ENCODE results near the gene TPT1. TPM values are rescaled to one million over a fixed set of nuclear protein-coding genes. Genes with fewer than 3 reads are reported as not detected.

Gene TPT1
- total and polyA plus RNA-seq, 2 of the 13 experiments (the other 11 are each of a cell fraction or from before 2014, with no cell fraction given) = 2,953 to 3,594 TPM

DNA sequence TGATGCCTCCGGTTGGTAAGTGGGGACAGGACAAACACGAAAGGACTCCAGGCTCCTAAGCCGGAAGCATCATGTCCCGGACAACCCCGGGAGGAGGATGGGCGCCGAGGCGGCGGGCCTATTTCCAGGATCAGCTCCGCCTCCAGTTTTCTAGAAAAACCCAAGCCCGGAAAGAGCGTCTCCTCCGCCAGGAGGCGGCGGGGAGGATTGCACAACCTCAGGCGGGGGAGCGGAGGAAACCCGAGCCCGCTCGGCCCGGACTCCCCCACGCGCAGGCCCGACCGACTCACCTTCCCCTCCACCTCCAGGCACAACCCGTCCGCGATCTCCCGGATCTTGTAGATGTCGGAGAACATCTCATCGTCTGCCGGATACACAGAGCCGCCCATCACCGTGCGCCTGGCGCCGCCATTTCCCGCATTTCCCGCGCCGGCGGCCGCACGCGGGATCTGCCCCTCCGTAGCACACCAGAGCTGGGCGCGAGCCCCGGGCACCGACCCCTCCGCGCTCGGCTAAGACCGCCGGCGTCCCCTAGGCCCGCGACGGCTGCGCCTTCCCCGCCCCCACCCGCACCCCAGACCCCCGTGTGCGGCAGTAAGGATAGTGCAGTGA is 455 bp downstream of the TPT1 start (continued):
- TF ChIP-seq, protein P1, sequence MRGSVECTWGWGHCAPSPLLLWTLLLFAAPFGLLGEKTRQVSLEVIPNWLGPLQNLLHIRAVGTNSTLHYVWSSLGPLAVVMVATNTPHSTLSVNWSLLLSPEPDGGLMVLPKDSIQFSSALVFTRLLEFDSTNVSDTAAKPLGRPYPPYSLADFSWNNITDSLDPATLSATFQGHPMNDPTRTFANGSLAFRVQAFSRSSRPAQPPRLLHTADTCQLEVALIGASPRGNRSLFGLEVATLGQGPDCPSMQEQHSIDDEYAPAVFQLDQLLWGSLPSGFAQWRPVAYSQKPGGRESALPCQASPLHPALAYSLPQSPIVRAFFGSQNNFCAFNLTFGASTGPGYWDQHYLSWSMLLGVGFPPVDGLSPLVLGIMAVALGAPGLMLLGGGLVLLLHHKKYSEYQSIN (CRISPR knock-in tag; IDR thresholded peaks at IDR 0.05; ENCODE audit: borderline replicate concordance) = no peak
- TF ChIP-seq, protein P2, sequence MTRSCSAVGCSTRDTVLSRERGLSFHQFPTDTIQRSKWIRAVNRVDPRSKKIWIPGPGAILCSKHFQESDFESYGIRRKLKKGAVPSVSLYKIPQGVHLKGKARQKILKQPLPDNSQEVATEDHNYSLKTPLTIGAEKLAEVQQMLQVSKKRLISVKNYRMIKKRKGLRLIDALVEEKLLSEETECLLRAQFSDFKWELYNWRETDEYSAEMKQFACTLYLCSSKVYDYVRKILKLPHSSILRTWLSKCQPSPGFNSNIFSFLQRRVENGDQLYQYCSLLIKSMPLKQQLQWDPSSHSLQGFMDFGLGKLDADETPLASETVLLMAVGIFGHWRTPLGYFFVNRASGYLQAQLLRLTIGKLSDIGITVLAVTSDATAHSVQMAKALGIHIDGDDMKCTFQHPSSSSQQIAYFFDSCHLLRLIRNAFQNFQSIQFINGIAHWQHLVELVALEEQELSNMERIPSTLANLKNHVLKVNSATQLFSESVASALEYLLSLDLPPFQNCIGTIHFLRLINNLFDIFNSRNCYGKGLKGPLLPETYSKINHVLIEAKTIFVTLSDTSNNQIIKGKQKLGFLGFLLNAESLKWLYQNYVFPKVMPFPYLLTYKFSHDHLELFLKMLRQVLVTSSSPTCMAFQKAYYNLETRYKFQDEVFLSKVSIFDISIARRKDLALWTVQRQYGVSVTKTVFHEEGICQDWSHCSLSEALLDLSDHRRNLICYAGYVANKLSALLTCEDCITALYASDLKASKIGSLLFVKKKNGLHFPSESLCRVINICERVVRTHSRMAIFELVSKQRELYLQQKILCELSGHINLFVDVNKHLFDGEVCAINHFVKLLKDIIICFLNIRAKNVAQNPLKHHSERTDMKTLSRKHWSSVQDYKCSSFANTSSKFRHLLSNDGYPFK (CRISPR knock-in tag; IDR thresholded peaks at IDR 0.05; ENCODE audit: borderline replicate concordance) = no peak
- TF ChIP-seq HOXA5 (CRISPR knock-in tag; IDR thresholded peaks at IDR 0.05) = no peak
- no peak for TF ChIP-seq SMAD9 (CRISPR knock-in tag; IDR thresholded peaks at IDR 0.05)
- peak; percentile 27; the same call in 1 of the 2 replicates for TF ChIP-seq GATAD2A (CRISPR knock-in tag; IDR thresholded peaks at IDR 0.05)
- TF ChIP-seq, protein P3, sequence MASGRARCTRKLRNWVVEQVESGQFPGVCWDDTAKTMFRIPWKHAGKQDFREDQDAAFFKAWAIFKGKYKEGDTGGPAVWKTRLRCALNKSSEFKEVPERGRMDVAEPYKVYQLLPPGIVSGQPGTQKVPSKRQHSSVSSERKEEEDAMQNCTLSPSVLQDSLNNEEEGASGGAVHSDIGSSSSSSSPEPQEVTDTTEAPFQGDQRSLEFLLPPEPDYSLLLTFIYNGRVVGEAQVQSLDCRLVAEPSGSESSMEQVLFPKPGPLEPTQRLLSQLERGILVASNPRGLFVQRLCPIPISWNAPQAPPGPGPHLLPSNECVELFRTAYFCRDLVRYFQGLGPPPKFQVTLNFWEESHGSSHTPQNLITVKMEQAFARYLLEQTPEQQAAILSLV (CRISPR knock-in tag; IDR thresholded peaks at IDR 0.05; ENCODE audit: borderline replicate concordance) = peak; percentile 18; the same call in 1 of the 2 replicates
- TF ChIP-seq ZNF207 (IDR thresholded peaks at IDR 0.05; ENCODE audit: borderline replicate concordance) = no peak
- TF ChIP-seq RCOR2 (CRISPR knock-in tag; IDR thresholded peaks at IDR 0.05) = no peak
- TF ChIP-seq HNRNPLL (IDR thresholded peaks at IDR 0.05; ENCODE audit: low read depth, low read length, poor library complexity, severe bottlenecking) = peak; percentile 61
- TF ChIP-seq ZNF136 (CRISPR knock-in tag; IDR thresholded peaks at IDR 0.05; ENCODE audit: low read depth) = 0 out of 2 replicates have a peak, but pooled peaks have one; percentile 10
- TF ChIP-seq SMARCE1 (IDR thresholded peaks at IDR 0.05; ENCODE audit: borderline replicate concordance) = no peak
- TF ChIP-seq ARHGAP35 (CRISPR knock-in tag; IDR thresholded peaks at IDR 0.05; ENCODE audit: borderline replicate concordance) = no peak; the same call in 1 of the 2 replicates
- TF ChIP-seq ZNF597 (CRISPR knock-in tag; IDR thresholded peaks at IDR 0.05) = no peak
- no peak for TF ChIP-seq RBFOX2 (IDR thresholded peaks at IDR 0.05; ENCODE audit: low read depth, low read length)
- TF ChIP-seq ZFP41 (CRISPR knock-in tag; IDR thresholded peaks at IDR 0.05; ENCODE audit: borderline replicate concordance) = 0 out of 2 replicates have a peak, but pooled peaks have one; percentile 23
- TF ChIP-seq SIN3A (IDR thresholded peaks at IDR 0.05; ENCODE audit: borderline replicate concordance, low read depth, low read length) = peak; percentile 73; the same call in 1 of the 2 replicates
- TF ChIP-seq, protein P4, sequence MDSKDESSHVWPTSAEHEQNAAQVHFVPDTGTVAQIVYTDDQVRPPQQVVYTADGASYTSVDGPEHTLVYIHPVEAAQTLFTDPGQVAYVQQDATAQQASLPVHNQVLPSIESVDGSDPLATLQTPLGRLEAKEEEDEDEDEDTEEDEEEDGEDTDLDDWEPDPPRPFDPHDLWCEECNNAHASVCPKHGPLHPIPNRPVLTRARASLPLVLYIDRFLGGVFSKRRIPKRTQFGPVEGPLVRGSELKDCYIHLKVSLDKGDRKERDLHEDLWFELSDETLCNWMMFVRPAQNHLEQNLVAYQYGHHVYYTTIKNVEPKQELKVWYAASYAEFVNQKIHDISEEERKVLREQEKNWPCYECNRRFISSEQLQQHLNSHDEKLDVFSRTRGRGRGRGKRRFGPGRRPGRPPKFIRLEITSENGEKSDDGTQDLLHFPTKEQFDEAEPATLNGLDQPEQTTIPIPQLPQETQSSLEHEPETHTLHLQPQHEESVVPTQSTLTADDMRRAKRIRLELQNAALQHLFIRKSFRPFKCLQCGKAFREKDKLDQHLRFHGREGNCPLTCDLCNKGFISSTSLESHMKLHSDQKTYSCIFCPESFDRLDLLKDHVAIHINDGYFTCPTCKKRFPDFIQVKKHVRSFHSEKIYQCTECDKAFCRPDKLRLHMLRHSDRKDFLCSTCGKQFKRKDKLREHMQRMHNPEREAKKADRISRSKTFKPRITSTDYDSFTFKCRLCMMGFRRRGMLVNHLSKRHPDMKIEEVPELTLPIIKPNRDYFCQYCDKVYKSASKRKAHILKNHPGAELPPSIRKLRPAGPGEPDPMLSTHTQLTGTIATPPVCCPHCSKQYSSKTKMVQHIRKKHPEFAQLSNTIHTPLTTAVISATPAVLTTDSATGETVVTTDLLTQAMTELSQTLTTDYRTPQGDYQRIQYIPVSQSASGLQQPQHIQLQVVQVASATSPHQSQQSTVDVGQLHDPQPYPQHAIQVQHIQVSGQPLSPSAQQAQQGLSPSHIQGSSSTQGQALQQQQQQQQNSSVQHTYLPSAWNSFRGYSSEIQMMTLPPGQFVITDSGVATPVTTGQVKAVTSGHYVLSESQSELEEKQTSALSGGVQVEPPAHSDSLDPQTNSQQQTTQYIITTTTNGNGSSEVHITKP (CRISPR knock-in tag; IDR thresholded peaks at IDR 0.05; ENCODE audit: low read depth) = no peak
- no peak for TF ChIP-seq HOXD1 (CRISPR knock-in tag; IDR thresholded peaks at IDR 0.05)
- peak; percentile 33; the same call in 1 of the 2 replicates for TF ChIP-seq MIER3 (CRISPR knock-in tag; IDR thresholded peaks at IDR 0.05; ENCODE audit: borderline replicate concordance)
- TF ChIP-seq TEAD3 (CRISPR knock-in tag; optimal IDR thresholded peaks at IDR 0.05; ENCODE audit: borderline replicate concordance) = no peak

All from HepG2 (cell line).